OCI-LY7 (cell line): Measurements from ENCODE around the gene SH3BGRL3. TPM values are rescaled to one million over a fixed set of nuclear protein-coding genes. Genes with fewer than 3 reads are reported as not detected.

Source experiments
- BruUV-seq: library from RNA; stranded (reverse); fragments of 400-500 nt; replicated peaks from 2 replicates; lab custom pipeline; 2021; lab: Mats Ljungman, UMichigan
- CTCF ChIA-PET: fragments of 300-600 bp; sonication (Branson Sonifier 250); formaldehyde crosslinking; loops from one replicate; lab custom pipeline; 2022; ENCODE audit warnings: antibody characterized with exemption; ENCODE audit not compliant: unreplicated experiment; lab: Charles Lee
- POLR2A ChIA-PET: fragments of 300-600 bp; sonication (Branson Sonifier 250); formaldehyde crosslinking; loops from one replicate; lab custom pipeline; 2022; ENCODE audit warnings: antibody characterized with exemption; lab: Charles Lee
- DNase-seq: peaks from one replicate; pipeline ENCODE4 v3.0.0-alpha.2; 2015; ENCODE audit warnings: low spot score
- H2AFZ ChIP-seq: fragments of 200-600 bp; sonication (generic), shearing (Covaris generic); 2 replicates; pipeline ENCODE4 v1.6.1; 2014; ENCODE audit warnings: mild to moderate bottlenecking, antibody characterized with exemption, low read length, moderate library complexity
- H3K27ac ChIP-seq: fragments of 200-600 bp; sonication (generic); 2 replicates; pipeline ENCODE4 v1.5.1; 2014; ENCODE audit warnings: mixed run types, low read depth, mild to moderate bottlenecking, moderate library complexity, low read length, inconsistent platforms; ENCODE audit not compliant: poor library complexity, severe bottlenecking
- H3K36me3 ChIP-seq: fragments of 200-600 bp; sonication (generic); 2 replicates; pipeline ENCODE4 v1.6.1; 2014; ENCODE audit warnings: mild to moderate bottlenecking, antibody characterized with exemption, low read length, moderate library complexity, mixed read lengths; ENCODE audit not compliant: insufficient read depth
- H3K4me1 ChIP-seq: fragments of 200-600 bp; sonication (generic); 2 replicates; pipeline ENCODE4 v1.5.1; 2014; ENCODE audit warnings: mild to moderate bottlenecking, low read length; ENCODE audit not compliant: insufficient read depth, poor library complexity, severe bottlenecking
- H3K4me2 ChIP-seq: fragments of 200-600 bp; sonication (generic); 2 replicates; pipeline ENCODE4 v1.6.1; 2014; ENCODE audit warnings: mild to moderate bottlenecking, low read length
- H3K4me3 ChIP-seq: fragments of 200-600 bp; sonication (generic); 2 replicates; pipeline ENCODE4 v1.5.1; 2014; ENCODE audit warnings: mild to moderate bottlenecking, low read depth, low read length; ENCODE audit not compliant: poor library complexity, severe bottlenecking
- H3K79me2 ChIP-seq: fragments of 200-600 bp; sonication (generic); 2 replicates; pipeline ENCODE4 v1.6.1; 2016; ENCODE audit warnings: low read depth, mild to moderate bottlenecking, low read length, moderate library complexity, mixed read lengths; ENCODE audit not compliant: insufficient read depth
- H3K9me2 ChIP-seq: fragments of 200-600 bp; sonication (generic); 2 replicates; pipeline ENCODE4 v1.6.1; 2016; ENCODE audit warnings: mild to moderate bottlenecking, low read length, mixed read lengths; ENCODE audit not compliant: insufficient read depth
- H3K9me3 ChIP-seq: fragments of 200-600 bp; sonication (generic); 2 replicates; pipeline ENCODE4 v1.6.1; 2014; ENCODE audit warnings: mild to moderate bottlenecking, mixed run types, low read length, mixed read lengths
- H4K20me1 ChIP-seq: fragments of 200-600 bp; sonication (generic); 2 replicates; pipeline ENCODE4 v1.6.1; 2014; ENCODE audit warnings: mild to moderate bottlenecking, antibody characterized with exemption, low read length, moderate library complexity, mixed read lengths; ENCODE audit not compliant: insufficient read depth
- CTCF ChIP-seq: fragments of 200-600 bp; sonication (generic); conservative IDR thresholded peaks from 2 replicates; pipeline ENCODE4 v1.5.1; 2014; ENCODE audit warnings: mild to moderate bottlenecking, antibody characterized with exemption, low read length, moderate library complexity, mixed read lengths
- EZH2phosphoT487 ChIP-seq: fragments of 200-600 bp; sonication (generic); IDR thresholded peaks from 2 replicates; pipeline ENCODE4 v1.6.1; 2018; ENCODE audit warnings: low read depth, borderline replicate concordance, mild to moderate bottlenecking, mixed run types, antibody characterized with exemption, low read length, moderate library complexity, mixed read lengths
- intact Hi-C: fragments of 100-400 bp; cut with micrococcal nuclease; formaldehyde crosslinking; loops from one replicate; pipeline ENCODE4 v1.10.0; 2022; ENCODE audit not compliant: unreplicated experiment
- total RNA-seq, 2 experiments: library from RNA; depleted of rRNA in 1 of 2; stranded (reverse); fragments of >200 nt in 1 of 2; shearing (Covaris generic) in 1 of 2; gene quantifications; 2 replicates each; pipeline ENCODE4 v1.2.3, GENCODE V29; 2014 to 2022

SH3BGRL3 gene
- total RNA-seq, 2 experiments from 2014 or later = 25.3 to 60.9 TPM

DNA sequence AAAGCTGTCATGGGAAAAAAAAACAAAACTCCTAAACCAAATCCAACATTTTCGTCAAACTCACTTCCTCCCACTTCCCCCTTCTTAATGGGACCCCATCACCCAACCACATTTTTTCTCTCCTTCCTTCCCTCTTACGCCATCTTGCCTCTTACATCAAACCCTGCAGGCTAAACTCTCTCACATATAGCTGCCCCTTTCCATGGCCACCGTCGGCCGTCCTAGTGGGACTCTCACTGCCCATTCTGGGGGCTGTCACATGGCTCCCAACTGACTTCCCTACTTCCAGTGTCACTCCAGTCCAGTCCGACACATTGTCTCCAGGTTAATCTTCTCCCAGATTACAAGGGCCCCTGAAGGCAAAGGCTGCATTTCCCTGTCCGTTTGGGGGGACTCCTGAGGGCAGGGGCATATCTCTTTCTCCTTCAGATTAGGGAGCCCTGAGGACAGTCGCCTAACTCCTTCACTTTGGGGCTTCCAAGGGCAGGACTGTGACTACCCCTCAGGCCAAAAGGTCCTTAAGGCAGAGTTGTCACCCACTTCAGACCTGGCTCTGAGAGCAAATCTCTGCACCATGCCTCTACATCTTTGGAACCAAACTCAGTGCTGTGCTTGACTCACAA is 25.9 kb downstream of the SH3BGRL3 start:
- DNase-seq = no peak
- no peaks in the 10 kb centered on the region for H3K9me3 ChIP-seq
- H3K4me1 ChIP-seq = peaks cover 70% of the 10 kb centered on the region
- H3K4me3 ChIP-seq = peak overlapping the region; percentile 95
- peak overlapping the region; percentile 98 for H3K27ac ChIP-seq
- intact Hi-C loops = no loop called here
- H3K4me2 ChIP-seq = peak overlapping the region; percentile 96
- no peaks in the 10 kb centered on the region for H4K20me1 ChIP-seq
- TSS peak; percentile 68 for BruUV-seq
- POLR2A ChIA-PET = interaction anchor here (0.9 to 7.9 kb wide), 4 partner anchors 10 to 20 kb away, joined by 3 to 106 read pairs (median 8); partner anchors contain the start of gene CD52
- CTCF ChIA-PET = no interaction called here
- peaks cover 39% of the 10 kb centered on the region for H3K79me2 ChIP-seq
- H3K9me2 ChIP-seq = no peaks in the 10 kb centered on the region
- peaks cover 16% of the 10 kb centered on the region; the same call in 1 of the 2 replicates for H3K36me3 ChIP-seq
- H2AFZ ChIP-seq = peak overlapping the region; percentile 51; the same call in 1 of the 2 replicates
- TF ChIP-seq CTCF = no peak
- TF ChIP-seq EZH2phosphoT487 = no peak

DNA sequence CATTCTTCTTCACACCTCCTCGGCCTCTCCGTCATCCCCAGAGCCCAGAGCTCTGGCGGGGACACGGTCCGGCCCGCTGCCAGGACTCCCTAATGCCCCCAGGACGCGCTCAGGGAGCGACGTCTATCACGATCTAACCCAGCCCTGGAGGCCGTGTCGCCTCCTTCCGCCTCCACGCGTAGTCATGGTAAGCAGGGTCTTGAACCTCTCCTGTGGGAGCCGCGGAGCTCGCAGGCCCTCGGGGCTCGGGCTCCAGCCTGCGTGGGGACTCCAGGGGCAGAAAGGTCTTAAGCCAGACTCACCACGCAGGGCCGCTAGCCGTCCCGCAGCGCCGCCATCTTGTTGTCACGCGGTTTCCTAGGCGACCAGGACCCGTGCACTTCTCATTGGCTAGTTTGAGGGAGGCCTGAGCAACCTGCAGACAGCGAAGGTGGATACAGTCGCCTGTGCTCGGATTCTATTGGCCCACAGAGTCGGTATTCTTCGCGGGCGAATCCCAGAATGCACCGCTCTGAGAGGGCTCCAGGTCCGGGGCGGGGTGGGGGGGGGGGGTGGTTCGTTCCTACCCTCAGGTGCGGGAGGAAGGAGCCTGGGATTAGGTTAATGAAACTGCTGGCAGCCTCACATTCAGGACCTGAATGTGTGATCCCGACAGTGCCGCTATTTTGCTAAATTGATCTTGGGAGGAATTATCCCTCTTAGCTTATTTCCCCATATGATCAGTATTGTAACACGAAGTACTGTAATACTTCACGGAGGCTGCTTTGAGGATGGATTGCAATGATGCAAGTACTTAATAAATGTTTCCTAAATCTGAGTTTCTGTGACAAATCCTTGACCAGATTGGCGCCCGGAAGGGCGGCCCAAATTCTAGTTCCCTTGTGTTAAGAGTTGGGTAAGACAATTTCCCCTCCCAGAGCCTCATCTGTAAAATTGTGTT is 26.7 kb downstream of the SH3BGRL3 start, which contains the start of gene UBXN11:
TSS of gene UBXN11 (minus strand) at position 347 of the 940 bp plus-strand sequence. CDS start 3,753 bp downstream, outside the sequence.
- no peaks in the 10 kb centered on the region for H3K9me3 ChIP-seq
- no peaks in the 10 kb centered on the region for H3K9me2 ChIP-seq
- H3K4me3 ChIP-seq = peak within 1 kb of the TSS; percentile 95
- POLR2A ChIA-PET = interaction anchor here (0.5 to 7.9 kb wide), 9 partner anchors 7 to 1182 kb away, joined by 3 to 106 read pairs (median 6); partner anchors contain the start of genes CD52 and SH3BGRL3
- no peak for TF ChIP-seq CTCF
- no peak for TF ChIP-seq EZH2phosphoT487
- intact Hi-C loops = loop anchor here (1.0 kb wide), 2 partner anchors 9 to 17 kb away; no protein-coding TSS in a partner anchor
- BruUV-seq = TSS peak; percentile 97
- H3K4me2 ChIP-seq = peak within 1 kb of the TSS; percentile 96
- H3K36me3 ChIP-seq = peaks cover 9% of the 10 kb centered on the region; the same call in 1 of the 2 replicates
- H3K4me1 ChIP-seq = peaks cover 67% of the 10 kb centered on the region
- peaks cover 39% of the 10 kb centered on the region for H3K79me2 ChIP-seq
- DNase-seq = peak; percentile 98
- peak within 1 kb of the TSS; percentile 98 for H3K27ac ChIP-seq
- no peaks in the 10 kb centered on the region for H4K20me1 ChIP-seq
- peak within 1 kb of the TSS; percentile 51; the same call in 1 of the 2 replicates for H2AFZ ChIP-seq
- CTCF ChIA-PET = interaction anchor here (0.5 to 2.3 kb wide), 3 partner anchors 10 to 17 kb away, joined by 3 to 23 read pairs (median 3); no protein-coding TSS in a partner anchor
